Astrocyte (in vitro differentiated cells and primary cell): ENCODE data around the gene ISX. TPM values are rescaled to one million over a fixed set of nuclear protein-coding genes. Genes with fewer than 3 reads are reported as not detected.

Source experiments
- DNase-seq: peaks from one replicate; pipeline ENCODE4 v3.0.0-alpha.2; 2010; ENCODE audit warnings: low read depth
- FAIRE-seq: peaks from 2 replicates; lab custom pipeline; 2011; peaks lifted over from hg19 to GRCh38; lab: Jason Lieb, UNC
- H2AFZ ChIP-seq: 2 replicates; pipeline ENCODE4 v1.6.0; 2012; ENCODE audit warnings: low read depth, low read length, inconsistent platforms
- H3K27ac ChIP-seq: 2 replicates; pipeline ENCODE4 v1.5.1; 2011; ENCODE audit warnings: low read depth, low read length, inconsistent platforms
- H3K27me3 ChIP-seq: 2 replicates; pipeline ENCODE4 v1.6.0; 2011; ENCODE audit warnings: low read length, inconsistent platforms; ENCODE audit not compliant: insufficient read depth
- H3K36me3 ChIP-seq: 2 replicates; pipeline ENCODE4 v1.5.1; 2011; ENCODE audit warnings: low read length, inconsistent platforms; ENCODE audit not compliant: insufficient read depth
- H3K4me1 ChIP-seq: 2 replicates; pipeline ENCODE4 v1.5.1; 2011; ENCODE audit warnings: low read length, inconsistent platforms; ENCODE audit not compliant: insufficient read depth
- H3K4me2 ChIP-seq: 2 replicates; pipeline ENCODE4 v1.6.0; 2012; ENCODE audit warnings: low read length, inconsistent platforms
- H3K4me3 ChIP-seq: 2 replicates; pipeline ENCODE4 v1.5.1; 2011; ENCODE audit warnings: low read depth, mild to moderate bottlenecking, low read length, inconsistent platforms; ENCODE audit not compliant: insufficient read depth
- H3K79me2 ChIP-seq: 2 replicates; pipeline ENCODE4 v1.6.0; 2012; ENCODE audit warnings: mild to moderate bottlenecking, low read length, inconsistent platforms; ENCODE audit not compliant: insufficient read depth
- H3K9ac ChIP-seq: 2 replicates; pipeline ENCODE4 v1.6.0; 2012; ENCODE audit warnings: mild to moderate bottlenecking, low read length, inconsistent platforms
- H3K9me3 ChIP-seq: 2 replicates; pipeline ENCODE4 v1.5.1; 2012; ENCODE audit warnings: low read depth, mild to moderate bottlenecking, low read length, inconsistent platforms; ENCODE audit not compliant: insufficient read depth
- H4K20me1 ChIP-seq: 2 replicates; pipeline ENCODE4 v1.6.0; 2012; ENCODE audit warnings: low read length, inconsistent platforms; ENCODE audit not compliant: insufficient read depth
- H3K27ac Mint-ChIP-seq: one replicate; pipeline ENCODE4 v1.8.0; 2021; ENCODE audit warnings: mild to moderate bottlenecking, mixed read lengths; ENCODE audit not compliant: unreplicated experiment
- H3K27me3 Mint-ChIP-seq: one replicate; pipeline ENCODE4 v1.8.0; 2021; ENCODE audit warnings: low read depth, mixed read lengths; ENCODE audit not compliant: unreplicated experiment
- H3K36me3 Mint-ChIP-seq: one replicate; pipeline ENCODE4 v1.8.0; 2021; ENCODE audit warnings: low read depth, mixed read lengths; ENCODE audit not compliant: unreplicated experiment
- H3K4me1 Mint-ChIP-seq: one replicate; pipeline ENCODE4 v1.8.0; 2021; ENCODE audit warnings: low read depth, mixed read lengths; ENCODE audit not compliant: unreplicated experiment
- H3K4me3 Mint-ChIP-seq: one replicate; pipeline ENCODE4 v1.8.0; 2021; ENCODE audit warnings: mild to moderate bottlenecking, moderate library complexity, mixed read lengths; ENCODE audit not compliant: unreplicated experiment
- H3K9me3 Mint-ChIP-seq: one replicate; pipeline ENCODE4 v1.8.0; 2021; ENCODE audit warnings: mild to moderate bottlenecking, mixed read lengths; ENCODE audit not compliant: unreplicated experiment
- CTCF ChIP-seq: IDR thresholded peaks from 2 replicates; pipeline ENCODE4 v1.5.1; 2011; ENCODE audit warnings: low read depth, mild to moderate bottlenecking, inconsistent platforms, low read length, moderate library complexity; ENCODE audit not compliant: insufficient read depth
- EZH2 ChIP-seq: IDR thresholded peaks from 2 replicates; pipeline ENCODE4 v1.6.1; 2012; ENCODE audit warnings: mild to moderate bottlenecking, low read length, inconsistent platforms; ENCODE audit not compliant: insufficient read depth
- total RNA-seq: library from RNA; stranded (reverse); gene quantifications from 2 replicates; pipeline ENCODE4 v1.2.1, GENCODE V29; 2021

Gene ISX
- total RNA-seq, 1 donor from 2014 or later = not detected

GRCh38 chr22:35037089-35037488 is 28.9 kb upstream of the ISX start:
- no peak overlapping the region for H2AFZ ChIP-seq
- peaks cover 6% of the 10 kb centered on the region for H3K9me3 Mint-ChIP-seq
- DNase-seq = no peak
- no peaks in the 10 kb centered on the region for H3K36me3 Mint-ChIP-seq
- H3K4me1 ChIP-seq = no peaks in the 10 kb centered on the region
- H3K4me2 ChIP-seq = no peak overlapping the region
- H3K4me3 Mint-ChIP-seq = no peak overlapping the region
- no peaks in the 10 kb centered on the region for H4K20me1 ChIP-seq
- no peak overlapping the region for H3K27ac Mint-ChIP-seq
- no peaks in the 10 kb centered on the region for H3K36me3 ChIP-seq
- peaks cover 2% of the 10 kb centered on the region for H3K9me3 ChIP-seq
- H3K4me1 Mint-ChIP-seq = peaks cover 6% of the 10 kb centered on the region
- H3K27ac ChIP-seq = no peak overlapping the region
- H3K4me3 ChIP-seq = no peak overlapping the region
- H3K9ac ChIP-seq = no peak overlapping the region
- H3K27me3 ChIP-seq = no peaks in the 10 kb centered on the region
- FAIRE-seq = no peak
- no peaks in the 10 kb centered on the region for H3K27me3 Mint-ChIP-seq
- no peaks in the 10 kb centered on the region for H3K79me2 ChIP-seq
- no peak for TF ChIP-seq EZH2
- TF ChIP-seq CTCF = no peak

GRCh38 chr22:35039625-35040024 is 26.3 kb upstream of the ISX start:
- Histone ChIP-seq H3K9me3 (peaks cover 2% of the 10 kb centered on the region), H3K36me3 (no peaks in the 10 kb centered on the region), H3K4me3 (no peak overlapping the region), H2AFZ (no peak overlapping the region), H3K79me2 (no peaks in the 10 kb centered on the region), H3K4me1 (no peaks in the 10 kb centered on the region), H3K27me3 (no peaks in the 10 kb centered on the region), H3K9ac (no peak overlapping the region), H3K27ac (no peak overlapping the region), H4K20me1 (no peaks in the 10 kb centered on the region), H3K4me2 (no peak overlapping the region)
- Mint-ChIP-seq H3K4me3 (no peak overlapping the region), H3K27me3 (peaks cover 2% of the 10 kb centered on the region), H3K4me1 (peaks cover 6% of the 10 kb centered on the region), H3K9me3 (peaks cover 5% of the 10 kb centered on the region), H3K36me3 (no peaks in the 10 kb centered on the region), H3K27ac (no peak overlapping the region)
- FAIRE-seq (no peak), DNase-seq (no peak)
- TF ChIP-seq EZH2 = no peak
- TF ChIP-seq CTCF = no peak

- no peaks in the 10 kb centered on the region for H3K79me2 ChIP-seq
- H3K4me2 ChIP-seq = no peak overlapping the region
- H3K36me3 Mint-ChIP-seq = no peaks in the 10 kb centered on the region
- H3K9ac ChIP-seq = no peak overlapping the region
- H3K9me3 ChIP-seq = peaks cover 2% of the 10 kb centered on the region
- no peak overlapping the region for H2AFZ ChIP-seq
- H3K4me3 Mint-ChIP-seq = no peak overlapping the region
- H3K27ac Mint-ChIP-seq = no peak overlapping the region
- no peak overlapping the region for H3K4me3 ChIP-seq
- peaks cover 2% of the 10 kb centered on the region for H3K27me3 Mint-ChIP-seq
- no peak overlapping the region for H3K27ac ChIP-seq
- no peak for TF ChIP-seq CTCF
- no peak for TF ChIP-seq EZH2
- H3K27me3 ChIP-seq = no peaks in the 10 kb centered on the region
- FAIRE-seq (no peak), DNase-seq (no peak)
- H3K36me3 ChIP-seq = no peaks in the 10 kb centered on the region
- no peaks in the 10 kb centered on the region for H3K4me1 ChIP-seq
- peaks cover 5% of the 10 kb centered on the region for H3K9me3 Mint-ChIP-seq
- peaks cover 4% of the 10 kb centered on the region for H3K4me1 Mint-ChIP-seq
- H4K20me1 ChIP-seq = no peaks in the 10 kb centered on the region
Observed at GRCh38 chr22:35043252-35043933, 22.6 kb upstream of the ISX start.
